ENCODE results near the gene NUMA1. TPM values are rescaled to one million over a fixed set of nuclear protein-coding genes. Genes with fewer than 3 reads are reported as not detected.

The NUMA1 gene
- total and polyA plus RNA-seq, 9 of the 15 experiments (the other 6 are each of a cell fraction or from before 2014, with no cell fraction given), result 4.1 to 104 (median 51.2) TPM

DNA sequence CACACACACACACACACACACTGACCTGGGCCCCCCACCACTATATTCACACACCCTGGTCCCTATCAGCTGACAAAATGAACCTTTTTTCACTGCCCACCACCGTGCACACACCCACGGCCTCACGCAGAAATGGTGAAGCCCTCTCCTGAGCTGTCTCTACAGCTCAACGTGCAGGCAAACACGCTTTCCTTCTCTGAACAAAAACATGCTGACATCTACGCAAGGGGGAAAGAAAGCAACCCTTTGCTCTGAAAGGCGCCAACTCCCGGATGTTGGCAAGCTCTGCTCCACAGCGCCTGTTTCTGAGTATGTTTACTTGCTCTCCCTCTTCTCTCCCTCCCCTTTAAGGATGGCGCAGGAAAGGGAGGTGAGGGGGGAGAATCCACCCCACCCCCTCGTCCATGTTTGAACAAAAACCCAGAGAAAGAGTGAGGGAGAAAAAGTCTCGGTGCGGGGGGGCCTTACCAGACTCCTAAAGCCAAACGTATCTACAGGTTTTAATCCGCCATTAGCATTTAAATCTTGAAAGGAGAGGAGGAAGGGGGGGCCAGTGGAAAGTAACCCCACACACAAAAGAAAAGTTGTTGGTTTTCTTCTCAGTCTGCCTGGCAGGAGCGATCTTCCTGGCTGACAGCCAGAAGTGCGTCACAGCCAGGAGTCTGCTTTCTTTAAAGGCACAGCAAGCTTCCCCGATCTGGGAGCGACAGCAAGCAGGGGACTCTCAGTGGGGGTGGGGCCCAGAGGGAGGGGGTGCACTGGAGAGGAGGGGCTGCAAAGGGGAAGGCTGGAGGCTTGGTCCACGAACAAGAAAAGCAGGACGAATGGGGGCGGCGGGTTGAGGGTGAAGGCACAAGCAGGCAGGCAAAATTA lies 39.6 kb downstream of the NUMA1 start (continued):
- TF ChIP-seq HEY1 (CRISPR knock-in tag; IDR thresholded peaks at IDR 0.05; ENCODE audit: borderline replicate concordance), result 0 out of 2 replicates have a peak, but pooled peaks have one; percentile 51
- 0 out of 4 replicates have a peak, but pooled peaks of 1 of the 2 experiments have one; percentile 19 for TF ChIP-seq NRF1 (conservative IDR thresholded peaks at IDR 0.05 in 1 of 2, IDR thresholded peaks at IDR 0.05 in 1 of 2)
- no peak for TF ChIP-seq SMAD1 (IDR thresholded peaks at IDR 0.05; ENCODE audit: low read depth, low read length, partially characterized antibody)
- TF ChIP-seq HINFP (tag; conservative IDR thresholded peaks at IDR 0.05; ENCODE audit: low read depth), result no peak
- no peak for TF ChIP-seq ELF1 (tag; IDR thresholded peaks at IDR 0.05)
- TF ChIP-seq, protein P1, sequence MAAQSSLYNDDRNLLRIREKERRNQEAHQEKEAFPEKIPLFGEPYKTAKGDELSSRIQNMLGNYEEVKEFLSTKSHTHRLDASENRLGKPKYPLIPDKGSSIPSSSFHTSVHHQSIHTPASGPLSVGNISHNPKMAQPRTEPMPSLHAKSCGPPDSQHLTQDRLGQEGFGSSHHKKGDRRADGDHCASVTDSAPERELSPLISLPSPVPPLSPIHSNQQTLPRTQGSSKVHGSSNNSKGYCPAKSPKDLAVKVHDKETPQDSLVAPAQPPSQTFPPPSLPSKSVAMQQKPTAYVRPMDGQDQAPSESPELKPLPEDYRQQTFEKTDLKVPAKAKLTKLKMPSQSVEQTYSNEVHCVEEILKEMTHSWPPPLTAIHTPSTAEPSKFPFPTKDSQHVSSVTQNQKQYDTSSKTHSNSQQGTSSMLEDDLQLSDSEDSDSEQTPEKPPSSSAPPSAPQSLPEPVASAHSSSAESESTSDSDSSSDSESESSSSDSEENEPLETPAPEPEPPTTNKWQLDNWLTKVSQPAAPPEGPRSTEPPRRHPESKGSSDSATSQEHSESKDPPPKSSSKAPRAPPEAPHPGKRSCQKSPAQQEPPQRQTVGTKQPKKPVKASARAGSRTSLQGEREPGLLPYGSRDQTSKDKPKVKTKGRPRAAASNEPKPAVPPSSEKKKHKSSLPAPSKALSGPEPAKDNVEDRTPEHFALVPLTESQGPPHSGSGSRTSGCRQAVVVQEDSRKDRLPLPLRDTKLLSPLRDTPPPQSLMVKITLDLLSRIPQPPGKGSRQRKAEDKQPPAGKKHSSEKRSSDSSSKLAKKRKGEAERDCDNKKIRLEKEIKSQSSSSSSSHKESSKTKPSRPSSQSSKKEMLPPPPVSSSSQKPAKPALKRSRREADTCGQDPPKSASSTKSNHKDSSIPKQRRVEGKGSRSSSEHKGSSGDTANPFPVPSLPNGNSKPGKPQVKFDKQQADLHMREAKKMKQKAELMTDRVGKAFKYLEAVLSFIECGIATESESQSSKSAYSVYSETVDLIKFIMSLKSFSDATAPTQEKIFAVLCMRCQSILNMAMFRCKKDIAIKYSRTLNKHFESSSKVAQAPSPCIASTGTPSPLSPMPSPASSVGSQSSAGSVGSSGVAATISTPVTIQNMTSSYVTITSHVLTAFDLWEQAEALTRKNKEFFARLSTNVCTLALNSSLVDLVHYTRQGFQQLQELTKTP (IDR thresholded peaks at IDR 0.05; ENCODE audit: low read depth in 1 of 2, partially characterized antibody in 2 of 2), result peak in 1 of 2 experiments; percentile 46
- TF ChIP-seq FOXJ2 (tag; IDR thresholded peaks at IDR 0.05), result peak; percentile 85
- no peak for TF ChIP-seq CTCF (IDR thresholded peaks at IDR 0.05 in 2 of 3, conservative IDR thresholded peaks at IDR 0.05 in 1 of 3; ENCODE audit: insufficient read depth in 2 of 3, low read depth in 1 of 3, low read length in 3 of 3)
- TF ChIP-seq BHLHE40 (IDR thresholded peaks at IDR 0.05; ENCODE audit: low read length), result no peak
- TF ChIP-seq, protein P2, sequence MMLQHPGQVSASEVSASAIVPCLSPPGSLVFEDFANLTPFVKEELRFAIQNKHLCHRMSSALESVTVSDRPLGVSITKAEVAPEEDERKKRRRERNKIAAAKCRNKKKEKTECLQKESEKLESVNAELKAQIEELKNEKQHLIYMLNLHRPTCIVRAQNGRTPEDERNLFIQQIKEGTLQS (IDR thresholded peaks at IDR 0.05), result no peak
- TF ChIP-seq, protein P2 (CRISPR knock-in tag; conservative IDR thresholded peaks at IDR 0.05), result no peak
- TF ChIP-seq BCLAF1 (IDR thresholded peaks at IDR 0.05; ENCODE audit: borderline replicate concordance in 1 of 2, control insufficient read depth in 1 of 2, low read depth in 2 of 2, low read length in 1 of 2), result no peak
- TF ChIP-seq BRD4 (IDR thresholded peaks at IDR 0.05), result peak; percentile 52; the same call in 1 of the 2 replicates

Measured in K562 (cell line).